Endometrial microvascular endothelial cells (primary cell): Measurements from ENCODE around the gene ZNF705A. TPM values are rescaled to one million over a fixed set of nuclear protein-coding genes. Genes with fewer than 3 reads are reported as not detected.

ENCODE experiments used
- total RNA-seq: library from RNA; depleted of rRNA; stranded (reverse); fragments of >200 nt; gene quantifications from one replicate; pipeline ENCODE4 v1.2.3, GENCODE V29; 2015; ENCODE audit errors: inconsistent ontology term

Gene ZNF705A
- total RNA-seq, 1 donor from 2014 or later = not detected

Other genes starting within 250 kb of the ZNF705A start
- 22.6 TPM for gene SLC2A3, start 220.8 kb upstream of the ZNF705A start, total RNA-seq
- 7.2 TPM for gene FOXJ2, start 124.3 kb upstream of the ZNF705A start, total RNA-seq
- 1.2 TPM for gene C3AR1, start 90.7 kb upstream of the ZNF705A start, total RNA-seq
- 67.9 TPM for gene NECAP1, start 74.7 kb upstream of the ZNF705A start, total RNA-seq
- gene CLEC4A, start 33.4 kb upstream of the ZNF705A start, total RNA-seq = not detected
- not detected for gene FAM90A1, start 70.6 kb downstream of the ZNF705A start, total RNA-seq